ENCODE data around the gene MAP1LC3B. TPM values are rescaled to one million over a fixed set of nuclear protein-coding genes. Genes with fewer than 3 reads are reported as not detected.

Gene MAP1LC3B
- total and polyA plus RNA-seq, 2 of the 8 experiments (the other 6 are each of a cell fraction or from before 2014, with no cell fraction given): 29.5 to 48.5 TPM

- WGBS, 2 experiments (ENCODE audit: extremely low coverage in 1 of 2, insufficient coverage in 1 of 2, insufficient read length in 1 of 2, insufficient replicate concordance in 2 of 2, low coverage in 1 of 2, low lambda C conversion rate in 2 of 2, missing lambda C conversion rate in 1 of 2): 83% methylated on average over 6 of the region's 6 CpGs; no CpG with 5 or more reads in 1 of the 2 experiments
- no peak overlapping the region for H2AFZ ChIP-seq (ENCODE audit: low read length)
- no peaks in the 10 kb centered on the region for H3K79me2 ChIP-seq (ENCODE audit: control insufficient read depth in 1 of 2, insufficient read depth in 2 of 2, low read length in 2 of 2)
- H2BK12ac ChIP-seq (ENCODE audit: low read depth, low read length): no peak overlapping the region
- H2BK120ac ChIP-seq (replicated peaks; ENCODE audit: low read depth, low read length): no peak overlapping the region
- H3K56ac ChIP-seq (replicated peaks; ENCODE audit: insufficient read length, low read depth, low read length): no peak overlapping the region
- H4K8ac ChIP-seq (ENCODE audit: extremely low read depth, insufficient read depth, low read length): peak overlapping the region; percentile 18; the same call in 1 of the 2 replicates
- ChIA-PET CTCF (ENCODE audit: partially characterized antibody) (no interaction called here), POLR2A (ENCODE audit: partially characterized antibody) (no interaction called here)
- H3K4me1 ChIP-seq (replicated peaks in 1 of 4; ENCODE audit: control insufficient read depth in 3 of 4, insufficient read depth in 4 of 4, low read length in 3 of 4): peaks cover 0 to 5% (median 0%) of the 10 kb centered on the region in 4 experiments; a peak in 1 of 7 replicates
- FAIRE-seq (no peak), DNase-seq (ENCODE audit: low read depth in 1 of 2, low spot score in 2 of 2) (no peak)
- peaks cover 0 to 20% (median 9%) of the 10 kb centered on the region in 4 experiments; a peak in 5 of 8 replicates for H3K36me3 ChIP-seq (ENCODE audit: control insufficient read depth in 2 of 4, insufficient read depth in 4 of 4, low read length in 3 of 4)
- no peak overlapping the region for H3K23ac ChIP-seq (ENCODE audit: insufficient read length)
- no peak overlapping the region for H3K18ac ChIP-seq (ENCODE audit: extremely low read depth, low read length)
- H2BK15ac ChIP-seq (ENCODE audit: low read length): no peak overlapping the region
- H3K4me2 ChIP-seq (ENCODE audit: insufficient read depth in 1 of 2, low read depth in 2 of 2, low read length in 2 of 2): no peak overlapping the region
- H3K9ac ChIP-seq (replicated peaks in 1 of 4; ENCODE audit: extremely low read depth in 1 of 4, low read depth in 3 of 4, low read length in 3 of 4): no peak overlapping the region
- peaks cover 2 to 5% of the 10 kb centered on the region in 2 experiments for H4K20me1 ChIP-seq (replicated peaks in 1 of 2; ENCODE audit: control insufficient read depth in 1 of 2, insufficient read depth in 2 of 2, low read length in 2 of 2)
- no peak overlapping the region for H4K5ac ChIP-seq (ENCODE audit: insufficient read length, low read depth, low read length)
- H3K4ac ChIP-seq (replicated peaks; ENCODE audit: insufficient read length, low read depth, low read length): no peak overlapping the region
- no peaks in the 10 kb centered on the region for H3K9me3 ChIP-seq (ENCODE audit: insufficient read depth in 2 of 2, low read depth in 1 of 2, low read length in 1 of 2)
- H2BK20ac ChIP-seq (ENCODE audit: low read length): no peak overlapping the region
- no peak for TF ChIP-seq SP4 (IDR thresholded peaks at IDR 0.05; ENCODE audit: low read length)
- no peak for TF ChIP-seq NANOG (IDR thresholded peaks at IDR 0.05; ENCODE audit: insufficient read depth, low read depth, low read length, poor library complexity, severe bottlenecking)
- TF ChIP-seq SIN3A (conservative IDR thresholded peaks at IDR 0.05 in 1 of 2, IDR thresholded peaks at IDR 0.05 in 1 of 2; ENCODE audit: low read depth in 1 of 2, low read length in 2 of 2): no peak
- TF ChIP-seq CREB1 (IDR thresholded peaks at IDR 0.05): no peak
- TF ChIP-seq GTF2F1 (IDR thresholded peaks at IDR 0.05; ENCODE audit: borderline replicate concordance, low read depth, low read length): no peak
- no peak for TF ChIP-seq MAX (IDR thresholded peaks at IDR 0.05)
- no peak for TF ChIP-seq POLR2AphosphoS5 (IDR thresholded peaks at IDR 0.05; ENCODE audit: low read depth, low read length)
- no peak for TF ChIP-seq CHD2 (IDR thresholded peaks at IDR 0.05; ENCODE audit: low read length)
- no peak for TF ChIP-seq RBBP5 (IDR thresholded peaks at IDR 0.05; ENCODE audit: borderline replicate concordance, low read depth, low read length)
- TF ChIP-seq SRF (IDR thresholded peaks at IDR 0.05; ENCODE audit: low read depth, low read length): no peak
- no peak for TF ChIP-seq MAFK (IDR thresholded peaks at IDR 0.05; ENCODE audit: low read depth, low read length)
- no peak for TF ChIP-seq HDAC6 (IDR thresholded peaks at IDR 0.05; ENCODE audit: low read depth, low read length)
- no peak for TF ChIP-seq YY1 (IDR thresholded peaks at IDR 0.05; ENCODE audit: low read depth, low read length)
- TF ChIP-seq RFX5 (IDR thresholded peaks at IDR 0.05; ENCODE audit: borderline replicate concordance, low read depth, low read length): no peak
- TF ChIP-seq ZNF274 (IDR thresholded peaks at IDR 0.05; ENCODE audit: borderline replicate concordance, extremely low read depth, low read length): no peak
- H3K23me2 ChIP-seq (ENCODE audit: low read depth, low read length): no peaks in the 10 kb centered on the region
- no peaks in the 10 kb centered on the region for H3K27me3 ChIP-seq (replicated peaks in 1 of 4; ENCODE audit: control insufficient read depth in 3 of 4, extremely low read depth in 1 of 4, insufficient read depth in 3 of 4, low read length in 3 of 4)
- no peak overlapping the region for H2AK5ac ChIP-seq (ENCODE audit: low read depth, low read length)
- H3K14ac ChIP-seq (ENCODE audit: insufficient read length): no peak overlapping the region
- no peak overlapping the region for H4K91ac ChIP-seq (replicated peaks; ENCODE audit: insufficient read length, low read length)
- H2BK5ac ChIP-seq (ENCODE audit: low read depth, low read length): no peak overlapping the region
- no peak overlapping the region for H3K27ac ChIP-seq (ENCODE audit: low read depth, low read length)
- no peak overlapping the region for H3K4me3 ChIP-seq (ENCODE audit: extremely low read depth in 1 of 4, insufficient read depth in 2 of 4, low read depth in 3 of 4, low read length in 4 of 4)
- H3K79me1 ChIP-seq (ENCODE audit: low read depth, low read length): no peaks in the 10 kb centered on the region
Measured at GRCh38 chr16:87418644-87419043, 26.5 kb downstream of the MAP1LC3B start.
